Midbrain (tissue), 1 donor: ENCODE measurements around the gene DOK4.

Experiments used
- DNase-seq: peaks from one replicate; lab custom pipeline; 2025; lab: John Stamatoyannopoulos, UW

DOK4 gene

DNA sequence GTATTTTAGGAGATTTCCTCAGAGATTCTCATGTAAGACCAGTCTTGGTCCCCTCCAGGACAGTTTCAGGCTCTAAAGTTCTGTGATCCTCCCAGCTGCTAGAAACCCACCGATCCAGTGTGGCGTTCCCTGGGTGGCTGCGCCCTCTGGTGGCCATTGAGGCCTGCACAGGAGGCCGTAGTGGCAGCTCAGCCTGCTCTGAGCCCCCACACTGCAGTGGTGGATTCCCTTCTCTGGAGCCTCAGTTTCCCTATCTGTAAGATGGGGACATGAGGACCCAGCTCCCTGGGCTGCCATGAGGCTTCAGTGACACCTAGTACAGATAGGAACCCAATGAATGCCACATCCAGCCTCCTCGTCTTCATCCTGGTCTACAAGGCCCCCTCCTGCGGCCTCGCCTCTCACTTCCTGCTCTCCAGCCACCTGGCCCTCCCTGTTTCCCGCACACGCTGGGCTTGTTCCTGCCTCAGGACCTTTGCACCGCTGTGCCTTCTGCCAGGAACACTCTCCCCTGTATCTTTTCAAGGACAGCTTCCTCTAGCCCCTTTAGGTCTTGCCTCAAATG lies 33.6 kb upstream of the DOK4 start:
- peak; percentile 80 for DNase-seq

DNA sequence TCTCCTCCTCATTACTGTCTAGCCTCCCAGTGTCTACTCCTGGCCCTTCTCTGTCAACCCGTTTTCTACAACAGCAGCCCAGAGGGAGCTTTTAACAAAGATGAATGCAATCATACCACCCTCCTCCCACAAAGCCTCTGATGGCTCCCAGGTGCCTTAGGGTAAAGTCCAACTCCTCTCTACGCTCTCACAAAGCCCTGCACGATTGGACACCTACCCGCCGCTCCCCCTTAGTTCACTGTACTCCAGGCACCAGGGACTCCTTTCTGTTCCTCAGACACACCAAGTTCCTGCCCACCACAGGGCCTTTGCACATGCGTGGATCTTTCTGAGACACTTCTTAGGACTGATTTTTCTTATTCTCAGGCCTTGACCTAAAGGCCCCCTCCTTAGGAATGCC lies 32.6 kb upstream of the DOK4 start:
- no peak for DNase-seq

- no peak for DNase-seq
Measured at GRCh38 chr16:57518520-57518919, 32.2 kb upstream of the DOK4 start.

GRCh38 chr16:57517397-57518367 lies 31.4 kb upstream of the DOK4 start:
- DNase-seq, result no peak

DNA sequence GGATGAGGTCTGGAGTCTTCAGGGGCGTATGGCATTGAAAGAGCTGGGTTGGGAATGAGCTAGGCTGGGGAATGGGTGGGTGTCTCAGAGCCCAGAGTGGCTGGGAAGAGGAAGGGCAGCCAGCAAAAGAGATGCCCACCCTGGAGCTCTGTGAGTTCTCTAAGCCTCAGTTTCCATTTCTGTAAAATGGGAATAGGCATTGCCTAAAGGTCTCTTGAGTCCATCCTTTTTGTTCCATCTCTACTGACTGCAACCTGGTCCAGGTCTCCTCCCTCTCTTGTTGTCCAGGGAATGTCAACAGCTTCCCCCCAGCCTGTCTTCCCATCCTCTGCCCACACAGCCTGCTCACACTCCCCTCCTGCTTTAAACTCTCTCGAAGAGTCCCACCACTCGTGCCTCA lies 30.5 kb upstream of the DOK4 start:
- no peak for DNase-seq

DNA sequence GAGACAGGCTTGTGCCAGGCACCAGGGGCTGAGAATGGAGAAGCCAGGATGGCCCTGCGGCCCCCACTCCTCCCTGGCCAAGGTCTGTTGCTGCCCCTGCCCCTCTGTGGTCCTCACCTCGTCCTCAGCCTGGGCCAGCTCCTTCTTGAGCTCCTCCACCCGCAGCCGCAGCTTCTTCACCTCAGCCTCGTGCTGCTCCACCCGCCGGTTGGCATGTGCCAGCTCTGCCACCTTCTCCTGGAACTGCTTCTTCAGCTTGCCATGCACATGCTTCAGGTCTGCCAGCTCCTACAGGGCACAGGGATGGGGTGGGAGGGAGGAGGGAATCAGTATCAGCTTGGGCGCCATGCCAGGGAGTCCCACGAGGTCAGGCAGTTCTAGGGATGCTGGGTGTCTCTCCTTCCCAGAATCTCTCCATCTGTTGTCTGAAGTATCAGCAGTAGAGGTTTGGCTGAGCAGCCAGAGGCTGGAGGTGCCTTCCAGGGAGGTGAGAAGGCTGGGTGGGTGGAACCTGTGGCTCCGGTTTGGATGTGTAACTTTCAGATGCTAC lies 30.0 kb upstream of the DOK4 start:
- DNase-seq, result no peak

DNA sequence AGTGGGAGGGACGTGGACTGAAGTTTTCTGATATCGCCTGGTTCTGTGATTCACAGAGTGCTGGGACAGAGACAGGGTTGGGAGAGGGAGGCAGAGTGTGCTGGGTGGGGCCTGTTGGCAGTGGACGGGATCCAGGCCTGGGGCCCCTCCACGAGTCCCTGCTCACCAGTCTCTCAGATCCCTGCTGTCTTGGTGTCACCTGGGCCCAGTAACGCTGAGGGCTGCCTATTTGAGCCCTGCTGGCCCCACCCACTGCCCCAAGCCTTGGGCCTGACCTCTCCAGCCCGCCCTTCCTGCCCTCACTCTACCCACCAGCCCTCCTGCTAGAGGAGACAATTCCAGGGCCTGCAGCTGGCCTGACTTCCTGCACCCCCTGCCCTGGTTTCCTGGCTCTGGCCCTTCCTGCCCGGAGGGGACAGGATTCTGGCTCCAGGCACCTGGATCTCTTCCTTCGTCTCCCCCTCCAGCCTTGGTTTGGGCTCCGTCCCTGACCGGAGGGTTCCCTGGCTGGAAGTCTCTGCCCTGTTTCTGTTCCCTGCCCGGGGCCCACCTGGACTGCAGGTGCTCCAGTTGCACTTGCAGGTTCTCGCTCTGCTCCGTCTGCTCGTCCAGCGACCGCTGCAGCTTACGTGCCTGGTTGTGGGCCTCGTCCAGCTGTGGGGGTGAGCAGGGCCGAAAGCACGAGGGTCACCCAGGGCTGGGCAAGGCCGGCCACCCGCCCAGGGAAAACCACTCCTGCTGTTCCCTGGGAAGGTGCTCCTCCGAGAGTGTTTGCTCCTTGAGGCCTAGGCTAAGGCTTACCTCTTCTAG lies 28.7 kb upstream of the DOK4 start:
- no peak for DNase-seq

- no peak for DNase-seq
Measured at GRCh38 chr16:57514371-57514770, 28.1 kb upstream of the DOK4 start.

DNA sequence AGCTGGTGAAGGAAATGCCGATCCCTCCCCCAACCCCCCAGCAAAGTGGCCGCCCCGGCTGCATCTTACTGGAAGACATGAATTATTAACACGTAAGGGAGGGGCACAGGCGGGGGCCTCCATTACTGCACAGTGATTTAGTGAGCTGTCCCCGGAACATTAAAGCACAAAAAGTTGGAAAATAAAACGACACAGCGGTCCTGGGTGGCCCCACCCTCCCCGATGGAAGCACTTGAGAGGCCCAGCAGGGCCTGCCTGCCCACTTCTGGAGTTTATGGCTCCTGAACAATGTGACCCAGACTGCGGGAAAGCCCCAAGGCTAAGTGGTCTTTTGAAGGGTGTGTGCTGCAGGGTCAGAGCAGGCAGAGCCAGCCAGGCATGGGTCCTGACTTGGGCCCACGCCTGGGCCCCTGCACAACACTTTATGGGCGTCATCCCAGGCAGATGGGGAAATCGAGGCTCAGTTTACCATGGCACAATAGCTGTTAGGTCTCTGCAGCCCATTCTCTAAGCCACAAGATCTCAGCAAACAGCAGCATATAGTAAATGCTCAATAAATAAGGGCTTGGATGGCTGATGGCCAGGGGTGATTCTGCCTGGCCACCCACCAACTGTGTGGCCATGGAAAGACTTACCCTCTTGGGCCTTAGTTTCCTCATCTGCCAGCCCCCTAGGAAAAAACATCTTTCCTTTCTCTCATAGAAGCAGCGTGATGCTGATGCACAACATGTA lies 27.2 kb upstream of the DOK4 start:
- DNase-seq, result no peak

DNA sequence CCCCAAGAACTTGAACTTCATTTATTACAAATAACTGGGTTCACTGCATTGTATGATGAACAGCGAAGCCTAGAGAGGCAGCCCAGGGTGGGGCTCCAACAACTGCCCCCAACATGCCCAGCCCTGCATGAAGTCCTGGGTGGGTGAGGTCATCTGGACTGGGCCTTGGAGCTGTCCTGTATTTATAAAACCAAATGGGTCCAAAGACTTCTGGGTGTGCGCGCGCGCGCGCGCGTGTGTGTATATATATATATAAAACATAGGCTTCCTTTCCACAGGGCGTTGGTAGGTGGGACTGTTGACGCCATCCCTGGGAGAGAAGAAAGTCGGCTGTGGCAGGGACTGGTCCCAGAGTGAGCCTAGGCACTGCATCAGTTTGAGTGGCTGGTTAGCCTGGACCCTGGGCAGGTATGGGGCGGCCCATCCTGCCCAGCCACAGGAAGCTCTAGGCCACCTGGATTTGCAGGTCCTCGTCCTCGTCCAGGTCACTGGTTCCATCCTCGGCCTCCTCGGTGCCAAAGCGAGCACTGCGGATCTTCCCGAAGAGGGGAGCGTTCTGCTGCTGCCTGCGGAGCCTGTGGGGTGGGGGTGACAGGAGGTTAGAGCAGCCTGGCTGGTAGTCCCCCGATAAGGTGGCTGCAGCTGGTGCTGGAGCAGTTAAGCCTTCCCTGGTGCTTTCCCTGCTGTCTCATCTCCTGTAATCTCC lies 26.2 kb upstream of the DOK4 start:
- no peak for DNase-seq

- no peak for DNase-seq
Measured at GRCh38 chr16:57510016-57510871, 24.0 kb upstream of the DOK4 start.

- no peak for DNase-seq
Measured at GRCh38 chr16:57509231-57509923, 23.1 kb upstream of the DOK4 start.

GRCh38 chr16:57508035-57508425 lies 21.7 kb upstream of the DOK4 start:
- no peak for DNase-seq

DNA sequence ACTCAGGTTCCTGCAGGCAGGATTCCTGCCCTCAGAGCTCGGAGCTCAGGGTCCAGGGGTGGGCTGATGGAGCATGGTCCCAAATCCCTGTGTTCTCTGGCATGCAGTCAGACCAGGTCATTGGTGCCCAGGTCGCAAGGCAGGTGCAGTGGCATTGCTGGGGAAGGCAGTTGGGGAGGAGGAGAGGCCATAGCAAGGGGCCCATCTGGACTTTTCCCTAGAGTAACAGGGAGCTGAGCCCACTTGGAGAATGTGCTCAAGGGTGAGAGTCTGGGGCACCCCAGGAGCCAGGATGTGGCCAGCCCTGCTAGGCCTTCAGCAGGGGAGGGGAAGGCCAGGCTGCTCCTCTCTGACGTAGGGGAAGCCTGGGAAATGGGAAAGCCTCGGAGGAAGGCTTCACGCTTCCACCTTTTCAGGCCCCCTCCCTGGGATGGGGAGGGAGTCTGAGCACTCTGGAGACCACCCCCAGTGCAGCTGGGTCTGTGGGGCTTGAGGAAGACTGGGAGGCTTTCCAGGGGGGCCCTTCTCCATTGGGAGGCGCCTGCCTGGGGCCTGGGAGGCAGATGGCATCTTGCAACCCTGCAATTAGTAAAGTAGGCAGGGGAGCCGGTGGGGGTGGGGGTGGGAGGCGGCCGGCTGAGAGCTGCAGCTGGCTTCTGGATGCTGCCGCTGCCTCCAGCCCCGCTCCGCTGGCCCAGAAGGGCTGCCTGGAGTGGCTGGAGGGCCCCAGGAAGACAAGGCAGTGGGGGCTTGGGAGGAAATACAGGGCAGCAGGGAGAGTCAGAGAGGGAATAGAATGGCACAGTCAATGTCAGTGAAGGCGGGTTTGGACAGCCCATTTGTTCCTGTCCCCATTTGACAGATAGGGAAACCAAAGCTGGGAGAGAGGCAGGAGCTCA lies 21.1 kb upstream of the DOK4 start:
- DNase-seq, result no peak

DNA sequence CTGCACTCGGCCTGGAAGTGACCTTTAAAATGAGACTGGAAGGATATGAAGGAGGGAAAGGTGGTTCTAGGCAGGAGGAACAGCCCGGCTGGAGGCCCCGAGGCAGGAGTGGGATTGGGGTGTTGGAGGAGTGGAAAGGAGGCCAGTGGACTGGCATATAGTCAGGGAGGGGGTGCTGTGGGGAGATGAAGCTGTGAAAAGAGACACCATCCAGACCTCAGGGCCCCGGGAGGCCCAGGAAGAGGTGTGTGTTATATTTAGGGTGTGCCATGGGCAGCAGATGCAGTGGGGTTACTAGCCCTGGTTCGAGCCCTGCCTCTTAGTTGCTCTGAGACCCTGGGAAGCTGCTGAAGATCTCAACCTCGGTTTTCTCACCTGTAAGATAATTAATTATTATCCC lies 18.9 kb upstream of the DOK4 start:
- DNase-seq, result no peak

DNA sequence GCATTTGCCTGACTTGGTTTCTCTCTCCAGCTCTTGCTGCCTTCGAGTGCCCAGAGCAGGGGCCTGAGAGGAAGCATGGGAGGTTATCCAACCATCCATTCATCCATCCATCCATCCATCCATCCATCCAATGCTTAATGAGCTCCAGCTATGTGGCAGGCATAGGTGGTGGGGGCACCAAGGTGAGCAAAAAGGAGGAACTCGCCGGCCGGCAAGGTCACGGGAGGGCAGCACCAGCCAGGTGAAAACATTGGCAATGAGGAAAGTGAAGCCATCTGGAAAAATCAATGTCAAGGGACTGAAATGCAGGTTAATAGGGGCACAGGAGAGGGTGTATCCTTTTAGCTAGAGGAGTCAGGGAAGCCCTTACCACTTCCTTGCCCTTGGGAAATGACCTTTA lies 18.2 kb upstream of the DOK4 start:
- DNase-seq, result no peak

GRCh38 chr16:57504001-57504400 lies 17.7 kb upstream of the DOK4 start:
- no peak for DNase-seq

DNA sequence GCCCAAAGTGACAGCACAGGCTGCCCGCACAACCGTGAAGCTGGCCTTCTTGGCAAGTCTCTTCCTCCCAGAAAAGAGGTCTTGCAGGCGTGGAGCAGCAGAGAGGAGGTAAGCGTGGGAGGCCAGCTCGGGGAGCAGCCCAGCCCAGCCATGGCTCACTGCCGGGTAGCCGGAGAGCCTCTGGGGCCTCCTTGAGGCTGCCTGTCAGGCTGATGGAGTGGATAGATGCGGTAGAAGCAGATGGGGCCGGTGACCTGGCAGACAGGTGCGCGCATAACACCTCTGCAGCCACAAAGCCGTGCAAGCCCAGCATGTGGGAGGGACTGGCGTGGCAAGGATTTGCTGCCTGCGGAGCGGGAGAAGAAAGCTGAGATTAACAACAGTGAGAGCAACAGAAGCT lies 17.1 kb upstream of the DOK4 start:
- DNase-seq, result no peak
